ENCODE measurements around the gene SLC18A2.
"Not testable (repeated sequence)": the region's sequence is repeated elsewhere in the genome, so short reads cannot be mapped to it uniquely, and the experiment has no call there.

The SLC18A2 gene

GRCh38 chr10:117262291-117262902 lies 21.5 kb downstream of the SLC18A2 start:
- no peak for DNase-seq

GRCh38 chr10:117262903-117263293 lies 22.0 kb downstream of the SLC18A2 start:
- no peak for DNase-seq

- DNase-seq: no peak
Measured at GRCh38 chr10:117264782-117265181, 23.9 kb downstream of the SLC18A2 start.

- DNase-seq: no peak
Measured at GRCh38 chr10:117266400-117266799, 25.5 kb downstream of the SLC18A2 start.

GRCh38 chr10:117266812-117267211 lies 25.9 kb downstream of the SLC18A2 start:
- no peak for DNase-seq

GRCh38 chr10:117268258-117268657 lies 27.3 kb downstream of the SLC18A2 start:
- no peak for DNase-seq

GRCh38 chr10:117268907-117269306 lies 28.0 kb downstream of the SLC18A2 start:
- DNase-seq: no peak

- DNase-seq: no peak
Measured at GRCh38 chr10:117271427-117271826, 30.5 kb downstream of the SLC18A2 start.

- DNase-seq: no peak
Measured at GRCh38 chr10:117272195-117273076, 31.5 kb downstream of the SLC18A2 start.

GRCh38 chr10:117273980-117274379 lies 33.1 kb downstream of the SLC18A2 start:
- DNase-seq: no peak

- DNase-seq: no peak
Measured at GRCh38 chr10:117274509-117274908, 33.6 kb downstream of the SLC18A2 start.

- DNase-seq: no peak
Measured at GRCh38 chr10:117275121-117275520, 34.2 kb downstream of the SLC18A2 start.

GRCh38 chr10:117277675-117278074 lies 36.8 kb downstream of the SLC18A2 start:
- DNase-seq: no peak

GRCh38 chr10:117284716-117285494 lies 44.0 kb downstream of the SLC18A2 start:
- DNase-seq: no peak

GRCh38 chr10:117290872-117291271 lies 50.0 kb downstream of the SLC18A2 start:
- DNase-seq: not testable (repeated sequence)

GRCh38 chr10:117294039-117294645 lies 53.2 kb downstream of the SLC18A2 start:
- DNase-seq: no peak

- no peak for DNase-seq
Measured at GRCh38 chr10:117294735-117295134, 53.8 kb downstream of the SLC18A2 start.

GRCh38 chr10:117298219-117298618 lies 57.3 kb downstream of the SLC18A2 start:
- DNase-seq: no peak

- no peak for DNase-seq
Measured at GRCh38 chr10:117299435-117299834, 58.5 kb downstream of the SLC18A2 start.

GRCh38 chr10:117300671-117301070 lies 59.8 kb downstream of the SLC18A2 start:
- DNase-seq: no peak

- not testable (repeated sequence) for DNase-seq
Measured at GRCh38 chr10:117303451-117303850, 62.5 kb downstream of the SLC18A2 start.

- no peak for DNase-seq
Measured at GRCh38 chr10:117306674-117307073, 65.8 kb downstream of the SLC18A2 start.

All from hypothalamus (tissue), 51 donors.